Tibial nerve (tissue), 4 donors: ENCODE measurements around the gene PAPPA2. TPM values are rescaled to one million over a fixed set of nuclear protein-coding genes. Genes with fewer than 3 reads are reported as not detected.
"Not testable (repeated sequence)": the region's sequence is repeated elsewhere in the genome, so short reads cannot be mapped to it uniquely, and the experiment has no call there.

Experiments
- DNase-seq, 2 donors: peaks; one replicate each; pipeline ENCODE4 v3.0.0-alpha.2; 2019; ENCODE audit warnings: low spot score in 2 of 2
- H3K27ac ChIP-seq, 4 donors: fragments of 200-600 bp; sonication (generic) in 3 of 4; one replicate each; pipeline ENCODE4 v1.5.1; 2017 to 2019; ENCODE audit warnings: mild to moderate bottlenecking in 1 of 4
- H3K27me3 ChIP-seq, 2 donors: fragments of 200-600 bp; sonication (generic) in 1 of 2; one replicate each; pipeline versions ENCODE4 v1.5.1 to v1.6.0; 2017 to 2019
- H3K36me3 ChIP-seq, 3 donors: fragments of 200-600 bp; sonication (generic); one replicate each; pipeline ENCODE4 v1.5.1; 2018 to 2019
- H3K4me1 ChIP-seq, 4 donors: fragments of 200-600 bp; sonication (generic) in 3 of 4; one replicate each; pipeline ENCODE4 v1.5.1; 2017 to 2019
- H3K4me3 ChIP-seq, 4 donors: fragments of 200-600 bp; sonication (generic) in 3 of 4; one replicate each; pipeline ENCODE4 v1.5.1; 2017 to 2019; ENCODE audit warnings: mild to moderate bottlenecking in 1 of 4, moderate library complexity in 1 of 4
- H3K9me3 ChIP-seq, 4 donors: fragments of 200-600 bp; sonication (generic) in 3 of 4; one replicate each; pipeline ENCODE4 v1.5.1; 2017 to 2019
- EP300 ChIP-seq, 2 donors: sonication (generic); formaldehyde crosslinking; IDR thresholded peaks; one replicate each; pipeline ENCODE4 v1.6.1; 2017; ENCODE audit warnings: antibody characterized with exemption in 2 of 2, mild to moderate bottlenecking in 1 of 2
- POLR2A ChIP-seq, 2 donors: fragments of 450-650 bp; IDR thresholded peaks; one replicate each; pipeline ENCODE4 v1.6.1; 2017; ENCODE audit warnings: antibody characterized with exemption in 2 of 2, mild to moderate bottlenecking in 2 of 2, moderate library complexity in 2 of 2
- WGBS, 2 donors: methylation state at CpG; one replicate each; pipeline ENCODE4 v1.1.5; 2018; 5-methylcytosine and 5-hydroxymethylcytosine counted together
- total RNA-seq, 4 donors: library from RNA; depleted of rRNA; stranded (reverse); fragments of >200 nt; gene quantifications; one replicate each; pipeline ENCODE4 v1.1.0, GENCODE V29; 2016
- TF ChIP-seq, protein P1 (sequence below), 5 experiments: fragments of 200-600 bp in 3 of 5; fragments of 450-650 bp in 2 of 5; sonication (generic) in 3 of 5; IDR thresholded peaks; one replicate each; pipeline ENCODE4 v1.5.1; 2016 to 2019; ENCODE audit warnings: antibody characterized with exemption in 5 of 5, mild to moderate bottlenecking in 3 of 5, moderate library complexity in 2 of 5

The PAPPA2 gene
- total RNA-seq, 4 donors from 2014 or later: 0.20 to 0.90 (median 0.21) TPM

DNA sequence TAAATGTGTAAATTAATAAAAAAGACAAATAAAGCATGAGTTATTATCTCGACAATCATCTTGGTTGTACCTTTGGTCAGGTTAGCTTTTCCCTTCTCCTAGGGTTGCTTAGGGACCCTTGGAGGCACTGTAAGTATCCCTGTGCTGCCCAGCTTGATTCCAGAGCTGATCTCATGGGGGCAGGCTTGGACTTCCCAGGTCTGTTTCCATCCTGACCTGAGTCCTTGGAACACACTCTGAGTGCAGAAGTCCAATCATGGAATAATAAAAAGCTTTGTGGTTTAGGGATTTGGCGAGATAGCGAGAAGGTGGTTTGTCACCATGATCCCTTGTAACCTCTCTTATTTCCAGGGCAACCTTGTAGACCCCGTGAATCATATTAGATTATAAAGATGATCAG lies 18.7 kb upstream of the PAPPA2 start:
- Histone ChIP-seq H3K27me3 (no peaks in the 10 kb centered on the region), H3K27ac (no peak overlapping the region), H3K4me3 (no peak overlapping the region), H3K9me3 (no peaks in the 10 kb centered on the region), H3K36me3 (no peaks in the 10 kb centered on the region), H3K4me1 (no peaks in the 10 kb centered on the region)
- no peak for DNase-seq
- WGBS, 2 donors: 86 to 91% methylated on average over 4 of the region's 4 CpGs
- TF ChIP-seq EP300 (IDR thresholded peaks at IDR 0.05) (no peak), POLR2A (IDR thresholded peaks at IDR 0.05) (no peak)
- TF ChIP-seq, protein P1, sequence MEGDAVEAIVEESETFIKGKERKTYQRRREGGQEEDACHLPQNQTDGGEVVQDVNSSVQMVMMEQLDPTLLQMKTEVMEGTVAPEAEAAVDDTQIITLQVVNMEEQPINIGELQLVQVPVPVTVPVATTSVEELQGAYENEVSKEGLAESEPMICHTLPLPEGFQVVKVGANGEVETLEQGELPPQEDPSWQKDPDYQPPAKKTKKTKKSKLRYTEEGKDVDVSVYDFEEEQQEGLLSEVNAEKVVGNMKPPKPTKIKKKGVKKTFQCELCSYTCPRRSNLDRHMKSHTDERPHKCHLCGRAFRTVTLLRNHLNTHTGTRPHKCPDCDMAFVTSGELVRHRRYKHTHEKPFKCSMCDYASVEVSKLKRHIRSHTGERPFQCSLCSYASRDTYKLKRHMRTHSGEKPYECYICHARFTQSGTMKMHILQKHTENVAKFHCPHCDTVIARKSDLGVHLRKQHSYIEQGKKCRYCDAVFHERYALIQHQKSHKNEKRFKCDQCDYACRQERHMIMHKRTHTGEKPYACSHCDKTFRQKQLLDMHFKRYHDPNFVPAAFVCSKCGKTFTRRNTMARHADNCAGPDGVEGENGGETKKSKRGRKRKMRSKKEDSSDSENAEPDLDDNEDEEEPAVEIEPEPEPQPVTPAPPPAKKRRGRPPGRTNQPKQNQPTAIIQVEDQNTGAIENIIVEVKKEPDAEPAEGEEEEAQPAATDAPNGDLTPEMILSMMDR (IDR thresholded peaks at IDR 0.05): no peak

DNA sequence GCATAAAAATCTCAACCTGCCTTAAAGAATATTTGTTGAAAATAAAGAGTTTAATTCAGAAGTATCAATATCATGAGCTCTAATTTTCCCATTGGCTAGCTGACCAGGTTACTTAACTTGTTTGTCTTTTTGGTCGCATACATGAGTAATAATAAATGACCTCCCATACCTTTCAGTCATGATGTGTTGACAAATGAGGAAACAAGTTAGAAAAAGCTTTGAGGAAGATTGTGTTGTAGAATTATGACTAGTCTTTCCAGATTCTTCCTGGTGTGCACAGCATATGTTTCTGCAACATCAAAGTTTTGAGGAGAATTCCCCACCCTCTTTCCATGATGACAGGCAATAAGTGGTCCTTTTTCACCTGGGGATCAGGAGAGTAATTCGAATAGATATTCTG lies 17.6 kb upstream of the PAPPA2 start:
- DNase-seq: no peak
- TF ChIP-seq POLR2A (IDR thresholded peaks at IDR 0.05) (no peak), EP300 (IDR thresholded peaks at IDR 0.05) (no peak)
- TF ChIP-seq, protein P1 (IDR thresholded peaks at IDR 0.05): no peak
- no peak overlapping the region for H3K27ac ChIP-seq
- no peaks in the 10 kb centered on the region for H3K9me3 ChIP-seq
- H3K36me3 ChIP-seq: no peaks in the 10 kb centered on the region
- H3K4me3 ChIP-seq: no peak overlapping the region
- H3K27me3 ChIP-seq: no peaks in the 10 kb centered on the region
- WGBS, 2 donors: 69 to 77% methylated on average over 2 of the region's 2 CpGs
- no peaks in the 10 kb centered on the region for H3K4me1 ChIP-seq

GRCh38 chr1:176448340-176448739 lies 14.6 kb upstream of the PAPPA2 start:
- DNase-seq: no peak
- H3K36me3 ChIP-seq: no peaks in the 10 kb centered on the region
- WGBS, 2 donors: 74 to 77% methylated on average over 4 of the region's 4 CpGs
- no peaks in the 10 kb centered on the region for H3K4me1 ChIP-seq
- no peaks in the 10 kb centered on the region for H3K27me3 ChIP-seq
- H3K9me3 ChIP-seq: peaks cover 0 to 12% (median 0%) of the 10 kb centered on the region in 4 donors
- TF ChIP-seq, protein P1 (IDR thresholded peaks at IDR 0.05): no peak
- TF ChIP-seq POLR2A (IDR thresholded peaks at IDR 0.05) (no peak), EP300 (IDR thresholded peaks at IDR 0.05) (no peak)
- H3K4me3 ChIP-seq: no peak overlapping the region
- H3K27ac ChIP-seq: no peak overlapping the region

GRCh38 chr1:176450526-176450925 lies 12.4 kb upstream of the PAPPA2 start:
- Histone ChIP-seq H3K4me3 (no peak overlapping the region), H3K9me3 (peaks cover 0 to 12% (median 0%) of the 10 kb centered on the region in 4 donors), H3K36me3 (no peaks in the 10 kb centered on the region), H3K27ac (no peak overlapping the region), H3K27me3 (no peaks in the 10 kb centered on the region), H3K4me1 (no peaks in the 10 kb centered on the region)
- WGBS, 2 donors: 50 to 64% methylated on average over 1 of the region's 1 CpG
- TF ChIP-seq, protein P1 (IDR thresholded peaks at IDR 0.05): no peak
- TF ChIP-seq EP300 (IDR thresholded peaks at IDR 0.05) (no peak), POLR2A (IDR thresholded peaks at IDR 0.05) (no peak)
- DNase-seq: no peak

DNA sequence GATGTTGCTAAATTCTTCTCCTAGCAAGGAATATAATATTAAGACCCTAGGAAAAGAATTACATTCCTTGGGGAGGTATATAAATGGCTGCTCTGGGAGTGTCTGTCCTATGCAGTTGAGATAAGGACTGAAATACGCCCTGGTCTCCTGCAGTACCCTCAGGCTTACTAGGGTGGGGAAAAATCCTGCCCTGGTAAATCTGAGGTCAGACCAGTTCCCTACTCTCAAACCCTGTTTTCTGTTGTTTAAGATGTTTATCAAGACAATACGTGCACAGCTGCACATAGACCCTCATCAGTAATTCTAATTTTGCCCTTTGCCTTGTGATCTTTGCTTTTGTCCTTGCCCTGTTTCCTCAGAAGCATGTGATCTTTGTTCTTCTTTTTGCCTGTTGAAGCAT lies 11.2 kb upstream of the PAPPA2 start:
- H3K9me3 ChIP-seq: peaks cover 0 to 12% (median 0%) of the 10 kb centered on the region in 4 donors
- not testable (repeated sequence) for H3K27me3 ChIP-seq, DNase-seq, H3K36me3 ChIP-seq, H3K4me1 ChIP-seq, H3K4me3 ChIP-seq, H3K27ac ChIP-seq
- WGBS, 2 donors: 62 to 63% methylated on average over 2 of the region's 2 CpGs

- Histone ChIP-seq H3K9me3 (peaks cover 0 to 29% (median 0%) of the 10 kb centered on the region in 4 donors), H3K4me3 (no peak overlapping the region), H3K27ac (no peak overlapping the region), H3K36me3 (no peaks in the 10 kb centered on the region), H3K27me3 (no peaks in the 10 kb centered on the region), H3K4me1 (no peaks in the 10 kb centered on the region)
- DNase-seq: no peak
- 84 to 90% methylated on average over 8 of the region's 8 CpGs for WGBS, 2 donors
- TF ChIP-seq, protein P1 (IDR thresholded peaks at IDR 0.05): no peak
- no peak for TF ChIP-seq POLR2A (IDR thresholded peaks at IDR 0.05)
- TF ChIP-seq EP300 (IDR thresholded peaks at IDR 0.05): no peak
Measured at GRCh38 chr1:176456795-176457194, 6.2 kb upstream of the PAPPA2 start.
